GM19395 (cell line): ENCODE measurements around the gene ANKRD13B.
A peak's percentile ranks its signal among the peaks of the same experiment; 100 is the strongest.

Experiments used
- ATAC-seq: cut with Tn5 transposase; IDR thresholded peaks from one replicate; pipeline ENCODE4 v1.9.1; 2021; ENCODE audit warnings: mild to moderate bottlenecking, moderate library complexity; ENCODE audit not compliant: unreplicated experiment

ANKRD13B gene

GRCh38 chr17:29568331-29569244, 24.3 kb upstream of the ANKRD13B start, which contains the start of gene TP53I13:
TSS of gene TP53I13 (plus strand) at chr17:29568701. CDS start at chr17:29568759, 58 bp downstream.
- peak; percentile 51 for ATAC-seq

GRCh38 chr17:29569245-29569950, 23.5 kb upstream of the ANKRD13B start:
- no peak for ATAC-seq

GRCh38 chr17:29570521-29570920, 22.4 kb upstream of the ANKRD13B start:
- no peak for ATAC-seq

- no peak for ATAC-seq
Measured at GRCh38 chr17:29571486-29571882, 21.4 kb upstream of the ANKRD13B start.

- no peak for ATAC-seq
Measured at GRCh38 chr17:29571883-29572681, 20.9 kb upstream of the ANKRD13B start.

GRCh38 chr17:29572691-29573557, 20.0 kb upstream of the ANKRD13B start:
- ATAC-seq = no peak

GRCh38 chr17:29573558-29573869, 19.4 kb upstream of the ANKRD13B start:
- ATAC-seq = no peak

GRCh38 chr17:29573871-29574731, 18.8 kb upstream of the ANKRD13B start:
- ATAC-seq = no peak

GRCh38 chr17:29574732-29575510, 18.0 kb upstream of the ANKRD13B start:
- no peak for ATAC-seq

- ATAC-seq = no peak
Measured at GRCh38 chr17:29575511-29576213, 17.3 kb upstream of the ANKRD13B start.

GRCh38 chr17:29576214-29577000, 16.5 kb upstream of the ANKRD13B start:
- ATAC-seq = no peak

- no peak for ATAC-seq
Measured at GRCh38 chr17:29577001-29577370, 15.9 kb upstream of the ANKRD13B start.

- ATAC-seq = no peak
Measured at GRCh38 chr17:29577385-29578211, 15.3 kb upstream of the ANKRD13B start.

- ATAC-seq = no peak
Measured at GRCh38 chr17:29578626-29579485, 14.1 kb upstream of the ANKRD13B start.
